GM03348 (cell line): ENCODE measurements around the gene HK2.

Experiments
- DNase-seq: peaks from one replicate; pipeline ENCODE4 v3.0.0; 2012; ENCODE audit warnings: low spot score

Gene HK2

GRCh38 chr2:74857215-74857614 is 23.3 kb downstream of the HK2 start:
- no peak for DNase-seq

GRCh38 chr2:74857725-74858124 is 23.8 kb downstream of the HK2 start:
- no peak for DNase-seq

- DNase-seq: no peak
Measured at GRCh38 chr2:74858281-74858680, 24.4 kb downstream of the HK2 start.

- DNase-seq: no peak
Measured at GRCh38 chr2:74860079-74860478, 26.2 kb downstream of the HK2 start.

GRCh38 chr2:74860521-74860920 is 26.6 kb downstream of the HK2 start:
- no peak for DNase-seq

GRCh38 chr2:74861531-74861930 is 27.6 kb downstream of the HK2 start:
- DNase-seq: no peak

GRCh38 chr2:74862020-74862964 is 28.4 kb downstream of the HK2 start:
- no peak for DNase-seq

DNA sequence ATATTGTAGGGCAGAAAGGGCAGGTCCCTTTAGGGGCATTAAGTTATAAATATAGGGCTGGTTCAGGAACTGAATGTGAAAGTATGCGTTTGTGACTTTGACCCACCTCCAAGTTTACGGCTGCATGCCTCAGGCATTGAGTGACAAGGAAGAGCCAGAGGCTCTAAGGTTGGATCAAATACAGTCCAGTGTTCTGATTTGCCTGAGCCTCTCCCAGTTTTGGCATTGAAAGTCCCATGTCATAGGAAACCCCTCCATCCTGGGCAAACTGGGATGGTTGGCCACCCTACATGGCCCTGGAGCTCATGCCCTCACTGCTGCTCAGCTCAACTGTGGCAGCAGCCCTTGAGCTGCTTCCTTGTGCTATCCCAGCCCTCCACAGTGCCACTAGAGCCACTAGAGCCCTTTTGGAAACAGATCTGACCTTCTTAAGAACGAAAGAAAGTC is 29.9 kb downstream of the HK2 start:
- no peak for DNase-seq

GRCh38 chr2:74864728-74865722 is 31.1 kb downstream of the HK2 start:
- peak; percentile 35 for DNase-seq

GRCh38 chr2:74865770-74866674 is 32.1 kb downstream of the HK2 start:
- no peak for DNase-seq

DNA sequence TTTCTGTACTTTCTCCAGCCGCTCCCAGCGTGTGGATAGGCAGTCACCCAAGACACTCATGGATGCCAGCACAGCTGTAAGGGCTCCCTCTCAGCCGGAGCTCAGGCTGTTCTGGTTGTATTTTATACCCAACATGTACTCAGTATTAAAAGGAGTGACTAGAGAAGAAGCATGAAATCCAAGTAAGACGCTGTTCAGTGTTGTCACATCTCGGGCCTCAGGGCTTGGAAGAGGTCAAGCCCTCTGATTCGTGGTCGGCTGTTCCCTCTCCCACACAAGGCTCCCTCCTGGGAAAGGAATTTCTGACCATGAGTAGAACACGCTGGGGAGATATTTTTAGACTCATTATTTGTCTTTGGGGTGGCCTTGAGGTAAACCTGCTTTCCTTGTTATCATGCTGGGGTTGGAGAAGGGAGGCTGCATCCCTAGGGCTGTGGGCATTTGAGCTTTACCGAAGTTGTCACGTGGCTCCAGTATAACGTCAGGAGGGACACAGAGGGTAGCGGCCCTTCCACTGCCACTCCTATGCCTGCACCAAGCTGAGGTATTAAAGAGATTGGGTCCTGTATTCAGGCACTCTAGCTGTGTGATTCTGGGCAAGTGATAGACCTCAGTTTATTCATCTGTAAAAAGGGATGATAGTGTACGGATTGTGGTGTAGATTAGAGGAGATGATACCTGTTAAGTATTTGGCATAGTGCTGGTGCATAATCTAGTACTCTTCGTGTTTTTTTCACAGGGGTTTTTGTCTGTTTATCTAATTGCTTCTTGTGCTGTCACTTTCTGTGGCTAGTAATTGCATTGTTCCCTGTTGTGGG is 34.1 kb downstream of the HK2 start:
- peak; percentile 48 for DNase-seq

DNA sequence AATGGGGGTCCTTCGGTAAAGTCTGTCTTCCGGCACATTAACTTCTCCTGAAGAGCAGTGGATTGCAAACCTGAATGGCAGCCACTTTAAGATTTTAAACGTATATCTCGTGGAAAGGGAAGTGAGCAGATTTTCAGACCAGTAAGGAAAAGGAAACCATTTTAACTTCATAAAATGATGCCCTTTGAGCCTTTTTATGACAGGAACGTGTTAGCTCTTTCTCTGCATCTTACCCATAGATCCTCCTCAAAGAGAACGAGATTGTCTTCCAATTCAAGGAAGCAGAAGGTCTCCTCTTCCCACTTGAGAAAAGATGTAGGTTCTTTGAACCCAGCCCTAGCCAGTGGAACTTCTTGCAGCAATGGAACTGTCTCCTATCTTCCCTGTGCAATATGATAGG is 35.6 kb downstream of the HK2 start:
- DNase-seq: no peak

DNA sequence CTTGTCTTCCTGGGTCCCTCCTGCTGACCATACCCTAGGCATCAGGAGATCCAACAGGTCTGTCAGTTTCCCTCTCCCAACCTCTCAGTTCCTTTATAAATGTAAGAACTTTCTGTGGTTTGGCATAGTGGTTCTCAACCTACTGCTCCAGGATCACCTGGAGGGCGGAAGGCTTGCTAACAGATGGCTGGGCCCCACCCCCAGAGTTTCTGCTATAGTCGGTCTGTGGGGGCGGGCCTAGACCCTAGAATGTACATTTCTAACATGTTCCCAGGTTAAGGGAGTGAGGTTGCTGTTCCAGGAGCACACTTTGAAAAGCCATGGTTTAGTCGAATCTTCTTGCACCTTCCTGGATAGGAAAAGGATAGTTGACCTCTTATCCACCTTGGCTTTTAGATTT is 37.0 kb downstream of the HK2 start:
- no peak for DNase-seq

DNA sequence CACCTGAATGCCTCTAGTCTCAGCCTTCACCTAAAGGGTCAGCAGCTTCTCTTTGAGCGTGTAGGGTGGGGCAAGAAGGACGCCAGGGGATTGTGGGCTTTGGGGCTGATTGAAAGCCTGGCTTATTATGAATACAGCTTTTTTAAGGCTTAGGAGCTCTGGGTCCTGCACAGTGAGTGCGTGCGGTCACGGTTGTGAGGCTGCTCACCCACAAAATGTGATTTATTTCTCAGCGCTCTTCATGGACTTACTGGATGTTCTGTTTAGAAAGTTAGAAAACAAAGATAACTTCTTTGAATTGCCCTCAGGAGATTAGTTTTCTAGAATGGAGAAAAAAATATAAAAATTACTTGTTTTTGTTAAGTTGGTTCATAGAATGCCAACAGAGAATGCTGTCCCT is 37.5 kb downstream of the HK2 start:
- no peak for DNase-seq

GRCh38 chr2:74872389-74872836 is 38.5 kb downstream of the HK2 start:
- no peak for DNase-seq

DNA sequence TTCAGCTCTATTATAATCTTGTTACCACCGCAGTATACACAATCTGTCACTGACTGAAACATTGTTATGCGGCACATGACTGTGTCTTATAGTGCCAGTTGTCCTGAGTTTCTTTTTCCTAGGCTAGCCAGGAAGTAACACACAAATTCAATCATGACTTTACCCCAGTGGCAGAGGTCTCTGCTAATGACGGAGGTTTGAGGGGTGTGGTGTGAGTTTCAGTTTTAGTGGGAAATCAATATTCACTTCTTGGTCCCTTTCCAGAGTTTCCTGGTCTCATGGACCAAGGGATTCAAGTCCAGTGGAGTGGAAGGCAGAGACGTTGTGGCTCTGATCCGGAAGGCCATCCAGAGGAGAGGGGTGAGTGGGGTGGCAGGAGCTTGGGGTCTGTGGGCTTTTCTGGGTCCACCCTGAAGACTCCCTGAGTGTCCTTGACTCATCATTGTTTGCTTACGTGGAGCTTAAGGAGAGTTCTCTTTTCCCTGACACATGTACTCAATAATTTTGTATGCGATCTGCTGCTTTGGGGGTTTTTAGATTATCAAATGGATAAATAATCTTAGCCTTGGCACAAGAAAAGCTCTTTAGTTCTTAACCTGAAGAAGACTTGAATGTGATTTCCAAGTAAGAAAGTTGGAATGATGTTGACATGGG is 39.2 kb downstream of the HK2 start:
- DNase-seq: no peak

GRCh38 chr2:74873678-74874640 is 40.0 kb downstream of the HK2 start:
- no peak for DNase-seq

GRCh38 chr2:74876081-74876886 is 42.4 kb downstream of the HK2 start:
- DNase-seq: peak; percentile 82
